ENCODE data around the gene PPP2R5A.
A peak's percentile ranks its signal among the peaks of the same experiment; 100 is the strongest.
"Not testable (repeated sequence)": the region's sequence is repeated elsewhere in the genome, so short reads cannot be mapped to it uniquely, and the experiment has no call there.

The PPP2R5A gene

GRCh38 chr1:212269306-212269705 is 15.9 kb upstream of the PPP2R5A start:
- no peak for DNase-seq

- DNase-seq, result no peak
Observed at GRCh38 chr1:212270564-212270963, 14.6 kb upstream of the PPP2R5A start.

GRCh38 chr1:212271234-212271633 is 14.0 kb upstream of the PPP2R5A start:
- no peak for DNase-seq

DNA sequence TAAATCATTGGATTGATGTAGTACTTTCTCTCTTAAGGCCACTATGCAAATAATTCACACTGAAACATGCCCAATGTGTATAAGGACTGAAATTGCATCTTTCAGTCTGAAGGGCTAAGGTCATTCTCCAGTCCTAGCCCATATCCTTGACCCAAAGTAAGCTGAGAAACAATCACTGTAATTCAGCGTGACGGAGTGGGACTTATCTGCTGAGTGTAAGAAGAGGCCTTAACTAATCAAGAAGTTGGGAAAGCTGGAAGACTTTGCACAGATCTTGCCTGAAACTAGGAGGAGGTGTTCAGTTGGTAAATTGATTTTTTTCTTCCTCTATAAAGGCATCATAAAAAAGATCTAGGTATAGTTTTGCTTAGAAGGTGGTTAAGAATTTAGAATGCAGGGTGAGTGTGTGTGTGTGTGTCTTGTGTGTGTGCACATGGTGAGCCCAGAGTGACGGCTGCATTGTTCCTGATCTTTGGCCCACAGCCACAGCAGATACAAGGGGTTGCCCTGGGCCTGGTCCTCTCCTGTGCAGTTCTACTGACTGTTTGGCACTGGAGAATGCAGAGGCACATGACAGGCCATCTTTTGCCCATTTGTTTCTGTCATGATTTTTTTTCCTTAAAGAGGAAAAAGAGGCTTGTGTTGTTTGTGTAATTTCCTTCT is 13.3 kb upstream of the PPP2R5A start:
- DNase-seq, result no peak

DNA sequence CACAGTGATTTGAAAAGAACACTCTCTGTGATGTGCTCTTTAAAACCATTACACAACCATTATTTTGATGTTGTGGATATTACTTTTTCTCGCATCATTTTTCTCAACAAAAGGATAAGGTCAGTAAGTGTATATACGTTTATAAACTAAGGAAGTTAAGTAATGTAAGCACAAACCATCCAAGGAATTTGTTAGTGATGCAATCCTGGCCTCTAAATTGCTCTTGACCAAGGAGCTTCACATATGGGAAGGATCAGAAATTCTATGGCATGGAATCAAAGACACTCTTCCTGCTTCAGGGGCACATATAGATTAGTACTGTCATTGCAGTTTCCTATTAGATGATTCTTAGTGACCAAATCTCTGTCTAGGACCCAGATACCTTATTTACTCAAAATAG is 3.6 kb upstream of the PPP2R5A start:
- no peak for DNase-seq

DNA sequence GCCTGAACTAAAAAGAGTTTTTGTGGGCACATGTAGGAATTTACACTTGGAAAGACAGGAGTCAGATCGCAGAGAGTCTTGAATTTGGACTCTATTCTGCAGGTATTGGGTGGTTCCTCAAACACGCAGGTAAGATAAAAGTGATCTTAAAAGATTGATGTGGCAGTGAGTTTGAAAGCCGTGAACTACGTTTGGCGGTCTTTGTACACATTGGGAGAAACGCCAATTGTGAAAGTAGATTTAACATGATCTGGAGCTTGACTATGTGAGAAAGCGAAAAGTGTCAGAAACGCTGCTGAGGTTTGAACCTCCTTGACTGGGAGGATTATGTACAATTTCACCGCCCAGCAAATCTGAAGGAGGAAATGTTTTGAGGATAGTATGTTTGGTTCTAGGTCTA is 1.5 kb upstream of the PPP2R5A start:
- peak; percentile 19 for DNase-seq

DNA sequence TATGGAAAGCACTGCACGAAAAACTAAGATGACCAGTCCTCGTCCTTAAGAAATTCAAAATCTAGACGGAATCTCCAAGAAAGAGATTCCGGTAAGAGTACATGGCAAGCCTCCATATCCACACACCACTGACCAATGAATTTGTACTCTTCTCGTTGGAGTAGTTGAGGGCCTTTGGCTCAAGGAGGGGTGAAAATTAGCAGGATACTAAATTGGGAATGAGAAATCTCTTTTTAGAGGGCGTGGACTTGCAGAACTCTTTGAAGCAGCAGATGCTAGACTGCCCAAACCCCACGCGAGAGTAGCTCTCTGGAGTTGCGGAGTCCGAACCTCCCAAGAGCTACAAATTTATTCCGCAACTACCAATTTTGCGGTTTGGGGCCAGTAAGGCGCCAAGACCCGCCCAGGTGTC is 872 bp upstream of the PPP2R5A start:
- no peak for DNase-seq

DNA sequence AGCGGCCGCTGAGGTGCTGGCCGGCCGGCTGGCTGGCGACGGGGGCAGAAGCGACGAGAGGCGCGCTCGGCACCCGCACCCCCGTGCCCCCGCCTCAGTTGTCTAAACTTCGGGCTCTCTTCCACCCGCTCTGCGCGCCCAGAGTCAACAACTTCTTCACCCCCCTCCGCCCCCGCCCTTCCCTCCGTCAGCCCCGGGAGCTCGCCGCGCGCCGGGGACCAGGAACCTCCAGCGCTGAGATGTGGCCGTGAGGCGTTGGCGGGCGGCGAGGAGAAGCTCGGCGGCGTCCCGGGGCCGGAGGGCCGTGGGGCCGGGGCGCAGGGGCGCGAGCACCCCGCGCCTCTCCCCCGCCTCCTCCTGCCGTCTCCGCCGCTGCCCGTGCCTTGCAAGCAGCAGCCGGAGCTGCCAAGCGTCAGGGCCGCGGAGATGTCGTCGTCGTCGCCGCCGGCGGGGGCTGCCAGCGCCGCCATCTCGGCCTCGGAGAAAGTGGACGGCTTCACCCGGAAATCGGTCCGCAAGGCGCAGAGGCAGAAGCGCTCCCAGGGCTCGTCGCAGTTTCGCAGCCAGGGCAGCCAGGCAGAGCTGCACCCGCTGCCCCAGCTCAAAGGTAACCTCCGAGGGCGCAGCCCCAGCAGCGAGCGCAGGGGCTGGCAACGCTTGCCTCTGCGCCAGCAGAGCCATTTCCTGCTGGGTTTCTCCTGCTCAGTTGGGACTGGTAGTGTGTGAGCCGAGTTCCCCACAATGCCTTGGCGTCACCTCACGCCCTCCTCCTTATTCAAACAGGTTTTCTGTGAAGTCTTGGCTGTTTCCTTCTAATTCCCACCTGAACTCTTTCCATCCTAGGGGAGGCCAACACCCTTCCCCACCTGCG is 710 bp downstream of the PPP2R5A start:
- peak; percentile 75 for DNase-seq

- no peak for DNase-seq
Observed at GRCh38 chr1:212286556-212287131, 1.4 kb downstream of the PPP2R5A start.

GRCh38 chr1:212287261-212287895 is 2.2 kb downstream of the PPP2R5A start:
- no peak for DNase-seq

- DNase-seq, result not testable (repeated sequence)
Observed at GRCh38 chr1:212287995-212288394, 2.8 kb downstream of the PPP2R5A start.

DNA sequence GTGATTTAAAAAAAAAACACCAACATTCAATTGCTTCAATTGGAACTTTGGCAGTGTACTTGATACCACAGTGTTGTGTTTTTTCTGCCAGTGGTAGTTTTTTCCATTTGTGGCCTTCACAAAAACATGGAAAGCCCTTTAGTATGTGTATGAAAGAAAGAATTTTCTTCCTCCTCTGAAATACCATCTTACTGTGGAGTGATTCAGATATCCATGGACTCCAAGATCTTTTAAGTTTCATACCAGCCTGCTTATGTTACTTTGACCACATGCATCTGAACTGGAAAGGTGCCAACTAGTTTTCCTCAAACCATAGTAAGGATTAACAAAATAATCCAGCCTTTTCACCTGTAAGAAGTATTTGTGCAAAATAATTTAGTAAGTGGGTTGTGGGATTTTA is 3.4 kb downstream of the PPP2R5A start:
- no peak for DNase-seq

GRCh38 chr1:212289262-212290077 is 4.3 kb downstream of the PPP2R5A start:
- DNase-seq, result no peak

DNA sequence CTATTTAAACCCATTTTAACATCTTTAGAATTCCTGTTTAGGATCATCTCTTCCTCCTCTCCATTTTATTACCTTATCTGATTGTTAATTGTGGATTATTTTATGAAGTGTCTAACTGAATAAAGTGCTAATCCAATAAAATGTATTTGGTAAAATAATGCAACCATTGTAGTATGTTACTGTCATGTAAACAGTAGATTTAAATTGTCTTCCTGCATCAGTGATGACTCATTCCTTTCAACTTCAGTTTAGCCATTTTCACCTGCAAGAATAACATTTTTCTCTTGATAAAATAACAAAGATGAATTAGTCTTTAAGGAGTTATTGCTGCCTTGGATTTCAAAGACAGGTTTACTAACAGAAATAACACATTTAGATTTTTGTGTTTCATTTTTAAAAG is 5.4 kb downstream of the PPP2R5A start:
- DNase-seq, result no peak

- DNase-seq, result peak; percentile 16
Observed at GRCh38 chr1:212291505-212292134, 6.4 kb downstream of the PPP2R5A start.

GRCh38 chr1:212292250-212293105 is 7.3 kb downstream of the PPP2R5A start:
- DNase-seq, result no peak

- no peak for DNase-seq
Observed at GRCh38 chr1:212293579-212293978, 8.4 kb downstream of the PPP2R5A start.

- DNase-seq, result no peak
Observed at GRCh38 chr1:212294983-212295382, 9.8 kb downstream of the PPP2R5A start.

DNA sequence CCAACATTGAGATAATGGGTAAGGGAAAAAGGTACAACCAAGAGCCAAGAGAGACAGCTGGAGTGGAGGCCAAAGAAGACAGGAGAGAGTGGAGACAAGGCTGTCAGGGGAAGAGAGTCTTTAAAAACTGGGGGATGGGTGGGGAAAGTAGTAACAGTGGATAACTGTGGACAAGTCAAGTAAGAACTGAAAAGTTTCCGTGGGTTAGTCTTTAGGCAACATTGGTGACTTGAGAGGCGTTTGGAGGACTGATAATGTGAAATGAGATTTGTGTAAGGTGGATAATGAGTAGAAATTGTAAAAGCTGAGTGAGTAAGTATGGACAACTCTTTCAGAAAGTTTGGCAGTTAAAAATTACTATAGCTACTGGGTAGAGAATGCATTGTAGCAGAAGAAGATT is 10.4 kb downstream of the PPP2R5A start:
- no peak for DNase-seq

DNA sequence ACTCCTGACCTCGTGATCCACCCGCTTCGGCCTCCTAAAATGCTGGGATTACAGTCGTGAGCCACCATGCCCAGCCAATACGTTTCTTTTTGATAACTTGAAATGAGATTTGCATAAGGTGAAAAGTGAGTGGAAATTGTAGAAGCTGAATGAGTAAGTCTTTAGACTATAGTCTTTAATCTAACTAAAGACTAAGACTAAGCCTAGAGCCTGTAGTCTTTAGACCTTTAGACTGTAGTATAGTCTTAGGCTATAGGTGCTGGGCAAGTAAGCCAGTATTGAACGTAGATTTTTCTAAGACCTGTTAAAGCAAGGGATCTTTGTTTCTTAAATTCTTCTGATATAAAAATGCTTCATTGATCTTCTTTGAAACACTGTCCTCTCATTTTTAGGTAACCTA is 12.1 kb downstream of the PPP2R5A start:
- DNase-seq, result no peak

DNA sequence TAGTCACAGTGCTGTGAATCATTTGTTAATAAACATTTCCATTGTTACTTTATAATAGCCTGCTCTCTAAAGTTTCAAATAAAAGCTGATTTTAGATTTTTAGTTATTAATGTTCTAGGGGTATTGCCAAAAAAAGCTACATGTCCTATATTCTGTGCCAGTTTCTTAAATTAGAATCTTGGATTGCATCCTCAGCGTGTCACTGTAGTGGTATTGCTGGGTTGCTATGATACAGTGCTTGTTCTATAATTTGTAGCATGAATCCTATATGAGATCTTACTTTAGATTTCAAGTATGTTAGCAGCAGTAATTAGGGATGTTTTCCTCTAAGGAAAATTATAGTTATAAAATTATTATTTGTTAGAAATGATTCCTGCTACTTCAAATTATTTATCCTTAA is 16.4 kb downstream of the PPP2R5A start:
- no peak for DNase-seq
